DMS 273 (cell line): Measurements from ENCODE around the gene IZUMO1.

ENCODE experiments used
- DNase-seq: peaks from one replicate; lab custom pipeline; 2025; ENCODE audit not compliant: unreplicated experiment; lab: John Stamatoyannopoulos, UW

The IZUMO1 gene

DNA sequence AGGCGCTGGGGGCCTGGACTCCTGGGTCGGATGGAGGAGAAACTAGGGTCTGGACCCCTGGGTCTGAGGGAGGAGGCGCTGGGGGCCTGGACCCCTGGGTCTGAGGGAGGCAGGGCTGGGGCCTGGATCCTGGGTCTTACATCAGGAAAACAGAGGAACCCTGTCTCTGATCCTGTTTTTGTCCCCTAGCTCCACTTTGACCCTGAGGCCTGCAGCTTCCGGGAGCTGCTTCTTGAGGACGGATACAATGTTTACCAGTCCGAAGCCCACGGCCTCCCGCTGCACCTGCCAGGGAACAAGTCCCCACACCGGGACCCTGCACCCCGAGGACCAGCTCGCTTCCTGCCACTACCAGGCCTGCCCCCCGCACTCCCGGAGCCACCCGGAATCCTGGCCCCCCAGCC lies 11.0 kb upstream of the IZUMO1 start:
- no peak for DNase-seq

DNA sequence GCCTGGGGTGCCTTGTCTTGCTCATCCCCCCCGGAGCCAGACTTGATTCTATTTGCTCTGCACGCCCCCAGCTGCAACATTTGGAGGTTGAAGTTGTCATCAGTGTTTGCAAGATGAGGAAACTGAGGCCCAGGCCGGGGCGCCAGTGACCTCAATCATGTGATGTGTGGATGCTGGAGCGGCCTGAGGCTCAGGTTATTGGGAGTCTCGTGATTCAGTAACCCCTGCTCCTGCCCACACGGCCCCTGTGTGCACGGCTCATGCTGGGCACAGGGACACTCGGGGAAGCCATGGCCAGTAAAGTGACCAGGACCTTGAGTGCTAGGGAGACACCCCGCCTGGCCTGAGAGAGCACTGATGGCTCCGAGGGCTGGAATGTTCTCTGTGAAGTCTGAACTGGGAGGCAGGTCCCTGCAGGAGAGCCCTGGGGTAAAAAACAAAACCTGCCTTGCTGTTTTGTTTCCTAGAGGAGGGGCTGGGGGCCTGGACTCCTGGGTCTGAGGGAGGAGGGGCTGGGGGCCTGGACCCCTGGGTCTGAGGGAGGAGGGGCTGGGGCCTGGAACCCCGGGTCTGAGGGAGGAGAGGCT lies 10.5 kb upstream of the IZUMO1 start:
- DNase-seq: no peak

DNA sequence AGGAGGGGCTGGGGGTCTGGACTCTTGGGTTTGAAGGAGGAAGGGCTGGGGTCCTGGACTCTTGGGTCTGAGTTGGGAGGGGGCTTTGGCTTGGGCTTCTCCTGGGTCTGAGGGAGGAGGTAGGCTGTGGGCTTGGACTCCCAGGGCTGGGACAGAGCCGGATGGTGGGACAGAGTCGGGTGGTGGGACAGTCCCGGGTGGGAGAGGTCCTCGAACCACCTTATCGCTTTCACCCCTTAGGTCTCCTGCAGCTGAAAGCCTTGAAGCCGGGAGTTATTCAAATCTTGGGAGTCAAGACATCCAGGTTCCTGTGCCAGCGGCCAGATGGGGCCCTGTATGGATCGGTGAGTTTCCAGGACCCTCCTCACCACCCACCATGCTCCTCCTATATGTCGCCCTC lies 10.0 kb upstream of the IZUMO1 start:
- DNase-seq: no peak

DNA sequence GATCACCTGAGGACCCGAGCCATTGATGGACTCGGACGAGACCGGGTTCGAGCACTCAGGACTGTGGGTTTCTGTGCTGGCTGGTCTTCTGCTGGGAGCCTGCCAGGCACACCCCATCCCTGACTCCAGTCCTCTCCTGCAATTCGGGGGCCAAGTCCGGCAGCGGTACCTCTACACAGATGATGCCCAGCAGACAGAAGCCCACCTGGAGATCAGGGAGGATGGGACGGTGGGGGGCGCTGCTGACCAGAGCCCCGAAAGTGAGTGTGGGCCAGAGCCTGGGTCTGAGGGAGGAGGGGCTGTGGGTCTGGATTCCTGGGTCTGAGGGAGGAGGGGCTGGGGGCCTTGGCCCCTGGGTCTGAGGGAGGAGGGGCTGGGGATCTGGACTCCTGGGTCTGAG lies 9.5 kb upstream of the IZUMO1 start:
- DNase-seq: no peak

DNA sequence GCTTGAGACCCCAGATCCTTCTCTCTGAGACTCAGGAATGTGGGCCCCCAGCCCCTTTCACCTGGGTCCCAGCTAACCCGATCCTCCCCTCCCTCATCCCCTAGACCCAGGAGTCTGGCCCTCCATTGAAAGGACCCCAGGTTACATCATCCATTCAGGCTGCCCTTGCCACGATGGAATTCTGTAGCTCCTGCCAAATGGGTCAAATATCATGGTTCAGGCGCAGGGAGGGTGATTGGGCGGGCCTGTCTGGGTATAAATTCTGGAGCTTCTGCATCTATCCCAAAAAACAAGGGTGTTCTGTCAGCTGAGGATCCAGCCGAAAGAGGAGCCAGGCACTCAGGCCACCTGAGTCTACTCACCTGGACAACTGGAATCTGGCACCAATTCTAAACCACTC lies 9.1 kb upstream of the IZUMO1 start:
- DNase-seq: no peak

DNA sequence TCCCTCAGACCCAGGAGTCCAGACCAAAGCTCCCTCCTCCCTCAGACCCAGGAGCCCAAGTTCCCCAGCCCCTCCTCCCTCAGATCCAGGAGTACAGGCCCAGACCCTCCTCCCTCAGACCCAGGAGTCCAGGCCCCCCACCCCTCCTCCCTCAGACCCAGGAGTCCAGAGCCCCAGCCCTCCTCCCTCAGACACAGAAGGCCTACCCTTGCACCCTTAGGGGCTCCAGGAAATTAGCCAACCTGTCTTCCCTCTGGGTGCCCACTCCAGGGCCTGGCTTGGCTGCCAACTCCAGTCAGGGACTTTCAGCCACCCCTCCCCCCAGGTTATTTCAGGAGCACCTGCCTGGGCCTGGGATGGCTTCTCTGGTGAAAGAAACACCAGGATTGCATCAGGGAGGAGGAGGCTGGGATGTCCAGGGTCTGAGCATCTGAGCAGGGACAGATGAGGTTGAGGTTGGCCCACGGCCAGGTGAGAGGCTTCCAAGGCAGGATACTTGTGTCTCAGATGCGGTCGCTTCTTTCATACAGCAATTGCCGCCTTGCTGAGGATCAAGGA lies 8.5 kb upstream of the IZUMO1 start, which contains the start of gene FGF21:
Gene FGF21, plus strand, starts transcription at position 441 of the 558 bp plus-strand sequence. CDS start 713 bp downstream, outside the sequence.
- peak; percentile 50 for DNase-seq

DNA sequence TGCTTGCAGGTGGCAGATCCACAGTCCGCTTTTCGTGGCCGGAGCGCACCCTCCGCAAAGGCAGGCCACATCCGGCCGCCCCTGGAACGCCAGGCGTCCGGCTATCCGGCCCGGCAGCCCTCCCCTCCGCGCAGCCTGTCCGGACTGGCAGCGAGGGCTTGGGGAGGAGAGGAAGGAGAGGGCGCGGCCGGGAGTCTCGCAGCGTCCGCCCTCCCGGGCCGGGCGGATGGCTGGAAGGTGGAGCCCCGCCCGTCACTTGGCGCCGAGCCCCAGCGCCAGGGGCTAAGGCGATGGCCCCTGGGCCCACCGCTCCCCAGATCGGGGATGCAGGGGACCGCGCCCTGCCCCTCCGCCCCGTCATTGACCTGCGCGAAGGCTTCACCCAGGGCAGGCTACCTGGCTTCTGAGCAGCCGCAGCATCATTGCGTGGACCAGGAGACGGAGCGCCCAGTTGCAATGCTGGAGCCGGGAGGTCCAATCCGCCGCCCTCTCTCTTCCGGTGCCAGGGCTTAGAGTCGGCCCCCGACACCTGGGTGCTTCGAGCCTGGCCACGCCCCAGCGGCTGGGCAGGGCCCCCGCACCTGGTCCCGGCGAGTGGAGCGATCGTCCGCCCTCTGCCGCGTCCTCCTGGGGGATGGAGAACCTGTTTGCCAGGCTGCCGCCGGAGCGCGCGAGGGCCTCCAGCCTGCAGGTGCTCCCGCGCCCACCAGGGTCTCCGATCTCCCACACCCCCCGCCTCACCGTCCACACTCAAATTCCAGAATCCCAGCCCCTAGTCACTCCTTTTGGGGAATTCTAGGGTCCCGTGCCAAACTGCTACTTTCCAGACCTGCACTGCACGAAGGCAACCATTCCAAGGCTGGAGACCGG lies 6.0 kb upstream of the IZUMO1 start, which contains the start of gene FUT1:
Gene FUT1, minus strand, starts transcription at position 146 of the 870 bp plus-strand sequence. CDS start 1,360 bp downstream, outside the sequence.
- DNase-seq: peak; percentile 76

DNA sequence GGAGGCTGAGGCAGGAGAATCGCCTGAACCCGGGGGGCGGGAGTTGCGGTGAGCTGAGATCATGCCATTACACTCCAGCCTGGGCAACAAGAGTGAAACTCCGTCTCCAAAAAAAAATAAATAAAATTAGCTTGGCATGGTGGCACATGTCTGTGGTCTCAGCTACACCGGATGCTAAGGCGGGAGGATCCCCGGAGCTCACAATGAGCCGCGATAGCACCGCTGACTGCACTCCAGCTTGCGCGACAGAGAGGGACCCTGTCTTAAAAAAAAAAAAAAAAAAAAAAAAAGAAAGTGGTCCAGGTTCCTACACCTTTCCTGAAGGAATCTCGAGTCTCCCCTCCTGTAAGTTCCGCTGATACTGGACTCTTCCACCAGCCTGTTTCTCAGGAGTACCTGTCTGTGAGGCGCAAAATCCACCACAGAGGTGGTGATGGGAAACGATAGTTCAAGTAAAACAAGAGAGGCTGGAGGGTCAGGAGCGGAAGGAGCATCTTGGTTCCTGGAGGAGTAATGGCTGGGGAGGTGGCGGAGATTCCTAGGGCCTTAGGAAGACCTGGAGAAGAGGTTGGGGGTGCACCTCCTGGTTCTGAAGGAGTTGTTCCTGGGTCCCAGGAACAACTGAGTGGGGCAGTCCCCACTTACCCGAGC lies 5.3 kb upstream of the IZUMO1 start:
- no peak for DNase-seq

DNA sequence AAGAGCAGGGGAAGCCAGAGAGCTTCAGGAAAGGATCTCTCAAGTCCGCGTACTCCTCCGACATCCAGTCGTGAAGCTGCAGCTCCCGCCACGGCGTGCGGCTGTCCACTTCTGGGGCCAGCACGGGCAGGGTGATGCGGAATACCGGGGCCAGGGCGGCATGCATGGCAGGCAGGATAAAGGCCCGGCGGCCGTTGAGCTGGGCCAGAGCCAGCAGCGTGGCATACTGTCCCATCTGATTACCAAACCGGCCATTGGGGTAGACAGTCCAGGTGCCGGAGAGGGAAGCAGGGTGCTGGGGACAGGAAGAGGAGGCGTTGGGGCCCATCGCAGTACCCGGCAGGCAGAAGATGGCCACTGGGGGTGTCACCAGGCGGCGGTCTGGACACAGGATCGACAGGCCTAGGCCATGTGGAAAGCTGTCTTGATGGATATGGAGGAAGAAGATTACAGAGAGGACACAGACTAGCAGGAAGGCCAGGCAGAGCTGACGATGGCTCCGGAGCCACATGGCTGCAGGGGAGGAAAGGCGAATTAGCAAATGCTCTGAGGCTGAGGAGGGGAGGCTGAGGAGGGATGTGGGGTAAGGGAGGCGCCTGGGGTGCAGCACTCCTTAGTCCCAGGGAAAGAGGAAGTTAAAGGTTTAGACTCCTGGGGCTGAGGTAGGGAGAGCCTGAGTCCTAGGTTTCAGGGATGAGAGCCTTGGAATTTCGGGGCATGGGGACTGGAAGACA lies 4.2 kb upstream of the IZUMO1 start:
- DNase-seq: no peak

DNA sequence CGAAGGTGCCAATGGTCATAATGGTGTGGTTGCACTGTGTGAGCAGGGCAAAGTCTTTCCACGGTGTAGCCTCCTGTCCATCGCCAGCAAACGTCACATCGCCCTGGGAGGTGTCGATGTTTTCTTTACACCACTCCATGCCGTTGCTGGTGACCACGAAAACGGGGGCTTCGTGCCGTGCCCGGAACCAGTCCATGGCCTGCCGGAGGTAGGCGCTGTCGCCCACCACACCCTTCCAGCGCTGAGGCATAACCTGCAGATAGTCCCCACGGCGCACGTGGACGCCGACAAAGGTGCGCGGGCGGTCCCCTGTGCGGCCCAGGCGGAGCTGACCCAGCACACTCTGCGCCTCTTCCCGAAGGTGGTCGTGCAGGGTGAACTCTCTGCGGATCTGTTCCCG lies 3.6 kb upstream of the IZUMO1 start:
- no peak for DNase-seq

DNA sequence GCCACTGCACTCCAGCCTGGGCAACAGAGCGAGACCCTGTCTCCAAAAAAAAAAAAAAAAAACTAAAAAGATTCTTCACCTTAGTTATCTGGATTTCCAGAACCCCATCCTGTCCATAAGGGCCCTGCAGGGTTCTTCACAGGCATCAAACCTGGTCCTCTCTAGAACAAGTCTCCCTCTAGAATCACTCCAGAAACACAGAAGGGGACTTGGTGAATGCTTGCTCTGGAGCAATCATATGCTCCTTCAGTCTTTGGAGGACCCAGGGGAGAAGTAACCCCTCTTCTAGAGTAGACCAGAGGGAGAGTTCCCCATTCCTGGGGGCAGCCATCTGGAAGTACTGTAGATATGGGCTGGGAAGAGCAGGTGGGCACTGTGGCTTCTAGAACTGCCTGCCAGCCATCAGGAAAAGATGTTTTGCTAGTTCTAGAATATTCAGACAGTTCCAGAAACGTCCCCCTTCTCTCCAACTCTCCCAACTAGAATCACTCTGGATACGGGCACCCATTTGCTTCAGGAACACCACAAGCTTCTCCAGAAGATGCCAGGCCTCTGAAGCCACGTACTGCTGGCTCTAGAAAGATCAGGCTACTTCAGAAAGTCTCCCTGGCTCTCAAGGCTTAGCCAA lies 3.0 kb upstream of the IZUMO1 start:
- no peak for DNase-seq

DNA sequence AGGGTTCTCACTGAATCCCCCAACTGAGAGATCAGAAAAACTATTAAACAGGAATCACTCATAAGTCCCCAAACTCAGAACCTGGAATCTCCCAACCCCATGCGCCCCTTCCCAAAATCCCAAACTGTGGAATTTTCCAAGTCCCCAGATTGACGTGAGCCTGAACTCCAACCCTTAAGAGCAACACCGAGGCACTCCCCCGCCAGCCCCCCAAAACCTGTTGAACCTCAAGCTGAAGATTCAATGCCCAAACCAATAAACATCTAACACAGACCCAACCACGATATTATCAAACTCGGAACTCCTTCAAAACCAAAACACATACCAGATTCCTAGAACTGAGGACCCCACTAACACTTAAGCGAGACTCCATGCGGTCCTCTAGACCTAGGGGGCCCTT lies 599 bp downstream of the IZUMO1 start:
- DNase-seq: no peak

DNA sequence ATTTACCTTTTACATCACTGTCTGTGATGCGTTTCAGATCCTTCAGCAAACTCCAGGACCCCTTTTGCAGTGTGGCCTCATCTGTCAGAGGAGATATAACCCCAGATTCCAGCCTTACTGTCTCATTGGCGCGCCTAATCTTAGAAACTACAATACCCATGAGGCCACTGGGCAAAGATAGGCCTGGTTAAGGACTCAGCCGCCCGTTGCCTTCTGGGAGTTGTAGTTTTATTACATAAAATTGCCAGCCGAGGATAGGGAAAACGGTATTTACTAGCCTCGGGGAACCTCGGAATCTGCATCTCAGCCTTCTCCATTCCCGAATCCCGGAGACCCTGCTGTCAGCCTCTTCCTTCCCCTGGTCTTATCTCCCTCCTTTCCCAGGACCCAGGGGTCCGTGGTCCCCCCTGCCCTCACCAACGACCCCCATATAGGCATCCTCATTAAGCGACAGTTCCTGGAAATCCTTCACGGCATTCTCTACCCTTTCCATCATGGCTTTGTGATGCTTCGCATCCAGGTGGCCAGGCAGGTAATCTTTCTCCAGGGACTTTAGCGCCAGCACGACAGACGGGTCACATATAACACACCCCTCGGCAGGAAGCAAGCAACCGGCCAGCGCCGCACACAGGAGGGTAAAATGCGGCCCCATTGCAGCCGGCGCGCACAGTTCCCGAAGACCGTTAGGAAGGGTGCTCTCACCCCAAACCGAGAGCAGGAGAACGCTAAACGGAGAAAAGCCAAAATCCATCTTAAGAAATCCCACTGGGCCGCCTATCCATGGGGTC lies 1.3 kb downstream of the IZUMO1 start:
- peak; percentile 90 for DNase-seq

DNA sequence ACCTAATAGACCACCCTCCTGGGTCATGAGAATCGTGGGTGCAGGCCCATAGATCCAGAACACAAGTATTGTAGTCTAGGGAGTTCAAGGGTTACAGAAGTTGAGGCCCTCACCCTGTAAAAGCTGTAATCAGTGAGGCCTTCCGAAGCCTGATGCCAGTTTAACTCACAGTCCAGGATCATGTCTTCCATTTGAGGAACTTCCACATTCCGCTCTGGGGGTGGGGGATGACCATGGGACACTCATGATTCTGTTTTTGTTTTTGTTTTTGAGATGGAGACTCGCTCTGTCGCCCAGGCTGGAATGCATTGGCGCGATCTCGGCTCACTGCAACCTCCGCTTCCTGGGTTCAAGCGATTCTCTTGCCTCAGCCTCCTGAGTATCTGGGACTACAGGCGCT lies 4.6 kb downstream of the IZUMO1 start:
- DNase-seq: no peak

DNA sequence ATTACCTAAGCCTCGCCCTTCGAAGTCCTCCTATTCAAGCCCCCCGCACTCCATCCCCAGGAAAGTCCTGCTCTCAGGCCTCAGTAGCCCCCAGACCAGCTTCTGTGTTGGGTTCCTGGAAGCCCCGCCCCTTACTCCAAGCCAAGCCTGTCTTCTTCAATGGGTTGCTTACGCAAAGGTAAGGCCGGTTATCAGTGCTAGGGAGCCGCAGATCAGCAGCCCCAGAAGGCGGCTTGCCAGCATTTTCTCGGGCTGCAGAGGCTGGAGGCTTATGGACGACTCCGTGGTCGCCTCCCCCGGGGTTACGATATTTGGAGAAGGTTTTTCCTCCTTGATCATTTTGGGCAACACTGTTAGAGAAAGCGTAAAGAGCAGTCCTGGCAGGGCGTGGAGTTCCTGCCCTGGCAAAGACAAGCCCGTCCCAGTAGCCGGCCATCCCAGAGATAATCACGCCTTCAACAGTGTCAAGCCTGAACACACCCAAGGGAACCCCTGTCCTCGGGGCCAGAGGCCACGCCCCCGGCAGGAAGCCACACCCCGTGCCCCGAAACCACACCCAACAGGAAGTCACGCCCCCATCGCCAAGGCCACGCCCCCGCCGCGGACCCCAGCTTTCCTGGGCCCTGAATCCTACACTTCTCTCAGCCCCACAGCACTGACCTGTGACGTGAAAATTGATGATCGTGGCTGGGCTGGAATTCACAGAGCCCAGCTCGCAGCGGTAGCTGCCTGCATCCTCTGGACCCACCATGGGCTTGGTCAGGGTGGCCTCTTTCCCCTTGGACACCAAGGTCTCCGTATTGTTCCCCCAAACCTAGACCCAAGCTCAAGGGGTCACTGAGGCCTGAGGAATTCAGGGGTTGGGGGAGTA lies 5.3 kb downstream of the IZUMO1 start:
- DNase-seq: peak; percentile 46

DNA sequence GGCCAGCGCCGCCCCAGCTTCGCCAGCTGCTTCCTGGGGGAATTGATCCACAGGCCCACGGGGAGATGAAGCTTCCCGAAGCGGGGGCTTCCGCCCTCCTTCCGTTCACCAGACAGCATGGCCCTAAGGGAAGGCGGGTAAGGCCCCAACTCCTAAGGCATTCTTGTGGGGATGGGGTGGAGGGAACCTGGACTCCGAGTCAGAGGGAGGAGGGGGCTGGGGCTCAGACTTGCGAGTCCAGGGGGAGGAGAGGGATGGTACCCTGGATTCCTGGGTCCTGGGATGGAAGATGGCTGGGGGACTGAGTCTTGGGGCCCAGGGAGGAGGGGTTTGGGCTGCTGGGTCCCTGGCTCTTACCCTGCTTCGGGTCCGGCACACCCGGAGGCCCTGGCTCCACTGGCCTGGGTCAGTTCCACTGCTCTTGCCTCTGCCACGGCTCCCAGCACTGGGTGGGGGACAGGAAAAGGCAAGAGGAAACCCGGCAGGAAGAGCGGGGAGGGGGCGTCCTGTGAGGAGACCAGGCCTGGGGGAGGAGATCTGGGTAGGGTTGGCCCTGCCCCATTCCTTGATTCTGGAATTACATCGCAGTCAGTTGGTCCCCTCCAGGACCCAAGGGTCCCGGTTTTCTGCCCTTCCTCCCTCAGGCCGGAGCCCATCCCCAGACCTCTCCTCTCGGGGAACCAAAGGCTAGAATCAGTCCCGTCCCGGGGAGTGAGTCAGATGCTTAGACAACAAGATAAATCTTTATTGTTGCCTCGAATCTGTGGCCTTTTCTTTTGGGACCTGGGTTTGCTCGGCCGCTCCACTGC lies 6.3 kb downstream of the IZUMO1 start, which contains the start of gene RASIP1:
Gene RASIP1, minus strand, starts transcription at position 447 of the 809 bp plus-strand sequence. Its CDS starts 328 bp downstream, at position 119.
- no peak for DNase-seq

DNA sequence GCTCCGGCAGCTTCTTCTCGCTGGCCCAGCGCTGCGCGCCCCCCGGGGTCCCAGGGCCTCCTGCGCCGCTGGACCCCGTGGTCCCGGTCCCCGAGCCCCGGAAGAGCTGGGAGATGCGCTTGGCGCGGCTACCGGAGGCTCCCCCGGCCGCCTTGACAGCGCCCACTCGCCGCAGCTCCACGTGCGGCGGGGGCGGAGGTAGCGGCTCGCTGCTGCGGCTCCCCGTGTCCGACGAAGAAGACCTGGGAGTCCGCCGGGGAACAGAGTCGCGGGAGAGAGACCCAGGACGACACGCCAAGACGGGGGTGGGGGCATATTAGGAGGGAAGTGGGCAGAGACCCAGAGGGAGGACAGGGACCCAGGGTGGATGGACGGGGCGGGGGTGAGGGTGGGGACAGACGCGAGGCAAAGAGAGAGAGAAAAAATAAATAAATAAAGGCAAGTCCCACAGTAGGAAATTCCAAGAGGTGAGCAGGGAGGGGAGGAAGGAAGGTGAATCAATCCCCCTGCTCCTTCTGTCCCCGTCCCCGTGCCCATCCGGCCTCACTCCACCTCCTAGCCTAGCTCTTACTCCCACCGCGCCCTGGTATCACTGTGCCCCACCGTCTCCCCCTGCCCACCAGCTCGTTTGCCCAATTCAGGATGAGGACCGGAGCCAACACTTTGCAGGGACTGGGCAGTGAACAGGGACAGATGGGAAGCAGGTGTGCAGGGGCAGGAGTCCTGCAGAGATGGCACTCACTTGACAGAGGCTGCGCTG lies 7.1 kb downstream of the IZUMO1 start:
- DNase-seq: peak; percentile 70
